Right lung (tissue), 10 donors: ENCODE results near the gene BAZ2A. TPM values are rescaled to one million over a fixed set of nuclear protein-coding genes. Genes with fewer than 3 reads are reported as not detected.
"Not testable (repeated sequence)": the region's sequence is repeated elsewhere in the genome, so short reads cannot be mapped to it uniquely, and the experiment has no call there.

Experiments
- DNase-seq, 2 donors: peaks; one replicate each; pipeline ENCODE4 v3.0.0-alpha.2; 2013
- long read RNA-seq, 8 donors: transcript quantifications; one replicate each; lab custom pipeline, GENCODE V29; 2026
- polyA plus RNA-seq, 5 donors: library from polyadenylated mRNA; unstranded; fragments of 120-200 nt; gene quantifications; one replicate each; pipeline versions ENCODE4 v1.2.1 to v1.2.3, GENCODE V29; 2013; ENCODE audit warnings: inconsistent platforms in 1 of 5, low replicate concordance in 1 of 5; ENCODE audit not compliant: insufficient read length in 5 of 5, insufficient read depth in 1 of 5

The BAZ2A gene
- polyA plus RNA-seq, result 100 to 1,000 TPM in 1 of 5 donors, 10 to 100 TPM in 4; 67.1 to 114 (median 91.1) TPM
- long read RNA-seq, donor 1, partial matches to known transcripts, result 57 of 64 reads
- long read RNA-seq, donor 1, other reads (novel, unspliced or antisense), result 0 of 64 reads
- long read RNA-seq, donor 2, partial matches to known transcripts, result 0 of 1 reads
- long read RNA-seq, donor 2, other reads (novel, unspliced or antisense), result 0 of 1 reads
- long read RNA-seq, donor 3, partial matches to known transcripts, result 29 of 30 reads
- long read RNA-seq, donor 3, other reads (novel, unspliced or antisense), result 0 of 30 reads
- long read RNA-seq, donor 4, partial matches to known transcripts, result 5 of 6 reads
- long read RNA-seq, donor 4, other reads (novel, unspliced or antisense), result 0 of 6 reads
- long read RNA-seq, donor 5, partial matches to known transcripts, result 28 of 31 reads
- long read RNA-seq, donor 5, other reads (novel, unspliced or antisense), result 0 of 31 reads
- long read RNA-seq, donor 6, partial matches to known transcripts, result 19 of 19 reads
- long read RNA-seq, donor 6, other reads (novel, unspliced or antisense), result 0 of 19 reads
- long read RNA-seq, donor 7, partial matches to known transcripts, result 21 of 22 reads
- long read RNA-seq, donor 7, other reads (novel, unspliced or antisense), result 0 of 22 reads
- long read RNA-seq, donor 8, result 0 reads

GRCh38 chr12:56630180-56630632 is at the start of gene BAZ2A:
Gene BAZ2A (minus strand): TSS chr12:56630326. CDS start chr12:56617530, 12,796 bp downstream.
- peak; percentile 80 to 81 for DNase-seq

GRCh38 chr12:56678852-56679251 is 48.7 kb upstream of the BAZ2A start:
- DNase-seq, result no peak

- no peak for DNase-seq
Measured at GRCh38 chr12:56677680-56678079, 47.6 kb upstream of the BAZ2A start.

- DNase-seq, result no peak
Measured at GRCh38 chr12:56676851-56677580, 46.9 kb upstream of the BAZ2A start.

GRCh38 chr12:56671608-56672007 is 41.5 kb upstream of the BAZ2A start:
- no peak for DNase-seq

- no peak for DNase-seq
Measured at GRCh38 chr12:56670836-56671235, 40.7 kb upstream of the BAZ2A start.

GRCh38 chr12:56668197-56668457 is 38.0 kb upstream of the BAZ2A start:
- no peak for DNase-seq

GRCh38 chr12:56661979-56662638 is 32.0 kb upstream of the BAZ2A start:
- no peak for DNase-seq

- no peak for DNase-seq
Measured at GRCh38 chr12:56661560-56661959, 31.4 kb upstream of the BAZ2A start.

GRCh38 chr12:56658921-56659320 is 28.8 kb upstream of the BAZ2A start:
- no peak for DNase-seq

- no peak for DNase-seq
Measured at GRCh38 chr12:56657416-56658379, 27.6 kb upstream of the BAZ2A start.

GRCh38 chr12:56653781-56654180 is 23.7 kb upstream of the BAZ2A start:
- not testable (repeated sequence) for DNase-seq

- DNase-seq, result not testable (repeated sequence)
Measured at GRCh38 chr12:56648023-56648422, 17.9 kb upstream of the BAZ2A start.

- DNase-seq, result peak; percentile 98
Measured at GRCh38 chr12:56645717-56646446, 15.8 kb upstream of the BAZ2A start, which contains the start of gene ATP5F1B. Gene ATP5F1B (minus strand): TSS chr12:56645984. CDS start chr12:56645963, 21 bp downstream.

- DNase-seq, result peak in 1 of 2 donors; percentile 7
Measured at GRCh38 chr12:56645201-56645716, 15.1 kb upstream of the BAZ2A start.

GRCh38 chr12:56644654-56645053 is 14.5 kb upstream of the BAZ2A start:
- no peak for DNase-seq

- DNase-seq, result no peak
Measured at GRCh38 chr12:56641219-56641618, 11.1 kb upstream of the BAZ2A start.

- DNase-seq, result no peak
Measured at GRCh38 chr12:56637621-56638020, 7.5 kb upstream of the BAZ2A start.

- DNase-seq, result peak; percentile 98 to 100
Measured at GRCh38 chr12:56636675-56637540, 6.8 kb upstream of the BAZ2A start.
